Nephron progenitor cell (in vitro differentiated cells): Measurements from ENCODE around the gene DNAH7.

Experiments
- DNase-seq: peaks from one replicate; pipeline ENCODE4 v3.0.0; 2021
- H3K27ac Mint-ChIP-seq: 2 replicates; pipeline ENCODE4 v1.8.0; 2021; ENCODE audit warnings: mild to moderate bottlenecking, moderate library complexity, mixed read lengths
- H3K27me3 Mint-ChIP-seq: 2 replicates; pipeline ENCODE4 v1.8.0; 2021; ENCODE audit warnings: mild to moderate bottlenecking, low read depth, mixed read lengths; ENCODE audit not compliant: poor library complexity
- H3K36me3 Mint-ChIP-seq: 2 replicates; pipeline ENCODE4 v1.8.0; 2021; ENCODE audit warnings: low read depth, mixed read lengths
- H3K4me1 Mint-ChIP-seq: 2 replicates; pipeline ENCODE4 v1.8.0; 2021; ENCODE audit warnings: mixed read lengths
- H3K4me3 Mint-ChIP-seq: 2 replicates; pipeline ENCODE4 v1.8.0; 2021; ENCODE audit warnings: mild to moderate bottlenecking, moderate library complexity, mixed read lengths
- H3K9me3 Mint-ChIP-seq: 2 replicates; pipeline ENCODE4 v1.8.0; 2021; ENCODE audit warnings: mild to moderate bottlenecking, moderate library complexity, mixed read lengths
- CTCF ChIP-seq: fragments of 200-600 bp; sonication (generic); IDR thresholded peaks from 2 replicates; pipeline ENCODE4 v1.5.0; 2021; ENCODE audit warnings: antibody characterized with exemption

DNAH7 gene

GRCh38 chr2:196068271-196069209, at the start of gene DNAH7:
TSS of gene DNAH7 (minus strand) at chr2:196068837. CDS start at chr2:196068711, 126 bp downstream.
- H3K27ac Mint-ChIP-seq = peak within 1 kb of the TSS; percentile 100
- peaks cover 3% of the 10 kb centered on the region for H3K27me3 Mint-ChIP-seq
- H3K36me3 Mint-ChIP-seq = no peaks in the 10 kb centered on the region
- peak; percentile 93 for TF ChIP-seq CTCF
- peaks cover 5% of the 10 kb centered on the region for H3K4me1 Mint-ChIP-seq
- peak; percentile 89 for DNase-seq
- no peaks in the 10 kb centered on the region for H3K9me3 Mint-ChIP-seq
- H3K4me3 Mint-ChIP-seq = peak within 1 kb of the TSS; percentile 97

- Mint-ChIP-seq H3K9me3 (peaks cover 5% of the 10 kb centered on the region), H3K4me3 (no peak overlapping the region), H3K27ac (no peak overlapping the region), H3K36me3 (no peaks in the 10 kb centered on the region), H3K4me1 (peaks cover 20% of the 10 kb centered on the region), H3K27me3 (no peaks in the 10 kb centered on the region)
- no peak for TF ChIP-seq CTCF
- DNase-seq = no peak
These were observed 48.6 kb upstream of the DNAH7 start for GRCh38 chr2:196117214-196117705.

DNA sequence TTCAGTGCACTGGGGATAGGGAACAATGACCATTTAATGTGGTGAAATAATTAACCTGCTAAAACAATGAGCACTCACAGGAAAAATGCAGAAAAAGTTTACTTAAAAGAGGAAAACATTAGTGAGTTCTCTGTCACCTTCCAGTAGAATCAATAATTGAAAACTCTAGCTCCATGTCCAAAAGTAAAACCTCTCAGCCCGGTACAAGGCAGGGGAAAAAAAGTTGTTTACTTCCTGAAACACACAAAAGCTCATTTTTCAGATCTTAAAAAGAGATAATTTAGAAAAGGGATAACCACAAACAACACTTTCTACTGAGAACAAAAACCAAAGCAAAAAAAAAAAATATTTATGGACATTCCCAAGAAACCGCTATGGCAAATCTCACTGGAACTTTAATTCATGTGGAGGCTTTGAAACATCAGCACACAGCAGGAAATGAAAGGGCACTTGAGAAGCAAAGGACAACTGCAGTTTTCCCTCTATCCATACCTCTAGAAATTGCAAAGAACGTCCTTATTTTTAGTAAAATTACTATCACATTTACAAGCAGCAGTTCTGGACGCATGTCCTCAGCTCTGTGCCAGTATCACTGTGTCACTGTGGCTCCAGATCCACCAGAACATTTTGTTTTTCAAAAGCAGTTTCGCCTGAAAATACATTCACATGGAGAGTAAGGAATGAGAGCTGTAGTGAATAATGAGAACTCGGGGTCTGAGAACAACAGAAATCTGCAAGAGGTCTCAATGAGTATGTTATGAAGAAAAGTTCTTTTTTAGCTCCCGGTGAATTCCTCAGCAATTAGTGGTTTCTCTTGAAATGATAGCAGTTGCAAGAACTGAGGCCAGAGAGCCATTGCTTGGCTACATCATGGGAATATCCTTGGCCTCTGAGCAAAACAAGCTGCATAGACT, 44.7 kb upstream of the DNAH7 start:
- no peak overlapping the region for H3K4me3 Mint-ChIP-seq
- no peaks in the 10 kb centered on the region for H3K27me3 Mint-ChIP-seq
- no peak for TF ChIP-seq CTCF
- peaks cover 26% of the 10 kb centered on the region for H3K4me1 Mint-ChIP-seq
- H3K9me3 Mint-ChIP-seq = no peaks in the 10 kb centered on the region
- no peaks in the 10 kb centered on the region for H3K36me3 Mint-ChIP-seq
- no peak for DNase-seq
- H3K27ac Mint-ChIP-seq = peak overlapping the region; percentile 92

GRCh38 chr2:196112418-196113034, 43.9 kb upstream of the DNAH7 start:
- no peaks in the 10 kb centered on the region for H3K36me3 Mint-ChIP-seq
- peak overlapping the region; percentile 93 for H3K27ac Mint-ChIP-seq
- H3K4me3 Mint-ChIP-seq = no peak overlapping the region
- H3K27me3 Mint-ChIP-seq = no peaks in the 10 kb centered on the region
- peaks cover 33% of the 10 kb centered on the region for H3K4me1 Mint-ChIP-seq
- DNase-seq = peak; percentile 17
- no peaks in the 10 kb centered on the region for H3K9me3 Mint-ChIP-seq
- TF ChIP-seq CTCF = no peak

DNA sequence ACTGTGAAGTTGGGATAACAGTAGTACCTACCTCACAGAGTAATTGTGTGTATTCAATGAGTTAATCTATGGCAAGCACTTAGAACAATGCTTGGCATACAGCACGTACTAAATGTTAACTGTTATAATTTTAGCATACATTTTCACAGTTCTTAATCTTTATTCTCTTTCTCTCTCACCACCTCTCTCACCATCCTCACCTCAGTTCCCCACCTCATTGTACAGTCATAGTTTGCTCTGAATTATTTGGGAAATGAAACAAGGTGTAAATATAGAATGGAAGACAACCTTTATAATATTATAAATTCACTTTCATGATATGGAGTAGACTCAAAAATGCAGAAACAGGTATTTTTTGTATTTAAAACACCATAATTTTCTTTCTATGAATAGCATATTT, 40.0 kb upstream of the DNAH7 start:
- Mint-ChIP-seq H3K4me1 (peaks cover 41% of the 10 kb centered on the region), H3K36me3 (no peaks in the 10 kb centered on the region), H3K9me3 (no peaks in the 10 kb centered on the region), H3K4me3 (no peak overlapping the region), H3K27me3 (no peaks in the 10 kb centered on the region), H3K27ac (no peak overlapping the region)
- no peak for TF ChIP-seq CTCF
- DNase-seq = no peak
